Thoracic aorta (tissue), 2 donors: Measurements from ENCODE around the gene FRMD7. TPM values are rescaled to one million over a fixed set of nuclear protein-coding genes. Genes with fewer than 3 reads are reported as not detected.

Experiments
- ATAC-seq: fragments of 150-250 bp; one replicate; pipeline ENCODE4 v1.8.0; 2017; ENCODE audit warnings: low read depth; ENCODE audit not compliant: insufficient number of reproducible peaks, low FRiP score
- DNase-seq: peaks from one replicate; pipeline ENCODE4 v3.0.0-alpha.2; 2020; ENCODE audit warnings: low spot score
- H3K27ac ChIP-seq, 2 donors: fragments of 200-600 bp; sonication (generic); 1 replicate in 1 of 2; 2 replicates in 1 of 2; pipeline ENCODE4 v1.5.1; 2016; ENCODE audit warnings: mild to moderate bottlenecking in 2 of 2, moderate library complexity in 2 of 2
- H3K27me3 ChIP-seq: fragments of 200-600 bp; sonication (generic); replicated peaks from 2 replicates; pipeline ENCODE4 v1.6.0; 2016; ENCODE audit warnings: mild to moderate bottlenecking; ENCODE audit not compliant: insufficient read depth
- H3K36me3 ChIP-seq: fragments of 200-600 bp; sonication (generic); one replicate; pipeline ENCODE4 v1.5.1; 2016
- H3K4me1 ChIP-seq, 2 donors: fragments of 200-600 bp; sonication (generic); 1 replicate in 1 of 2; 2 replicates in 1 of 2; pipeline versions ENCODE4 v1.5.1 to v1.6.0; 2016; ENCODE audit warnings: low read depth in 2 of 2, mild to moderate bottlenecking in 1 of 2; ENCODE audit not compliant: control insufficient read depth in 1 of 2
- H3K4me3 ChIP-seq: fragments of 200-600 bp; sonication (generic); 2 replicates; pipeline ENCODE4 v1.5.1; 2016; ENCODE audit warnings: mild to moderate bottlenecking
- H3K9me3 ChIP-seq: fragments of 200-600 bp; sonication (generic); 2 replicates; pipeline ENCODE4 v1.5.1; 2016
- total RNA-seq, 2 donors: library from RNA; depleted of rRNA; stranded (reverse); fragments of >200 nt; gene quantifications; one replicate each; pipeline versions ENCODE4 v1.1.0 to v1.2.3, GENCODE V29; 2016
- TF ChIP-seq, protein P1 (sequence below): fragments of 200-600 bp; sonication (generic); IDR thresholded peaks from one replicate; pipeline ENCODE4 v1.5.1; 2019; ENCODE audit warnings: antibody characterized with exemption

The FRMD7 gene
- total RNA-seq, 2 donors from 2014 or later = 0.27 to 0.28 TPM

DNA sequence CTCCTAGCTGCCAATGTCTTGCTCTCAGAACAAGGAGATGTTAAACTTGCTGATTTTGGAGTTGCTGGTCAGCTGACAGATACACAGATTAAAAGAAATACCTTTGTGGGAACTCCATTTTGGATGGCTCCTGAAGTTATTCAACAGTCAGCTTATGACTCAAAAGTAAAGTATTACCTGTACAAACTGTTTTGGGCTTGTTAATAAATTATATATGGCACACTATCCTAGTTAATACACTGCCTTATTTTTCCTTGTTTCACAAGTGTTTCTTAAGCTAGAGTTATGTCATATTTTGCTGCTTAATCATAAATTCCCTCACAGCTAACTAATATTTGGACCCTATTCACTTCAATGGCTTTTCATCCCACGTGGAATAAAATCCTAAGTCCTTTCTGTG, 59.4 kb downstream of the FRMD7 start:
- H3K4me1 ChIP-seq = no peaks in the 10 kb centered on the region
- no peaks in the 10 kb centered on the region for H3K9me3 ChIP-seq
- DNase-seq = no peak
- H3K27ac ChIP-seq = no peak overlapping the region
- no peak for ATAC-seq
- TF ChIP-seq, protein P1, sequence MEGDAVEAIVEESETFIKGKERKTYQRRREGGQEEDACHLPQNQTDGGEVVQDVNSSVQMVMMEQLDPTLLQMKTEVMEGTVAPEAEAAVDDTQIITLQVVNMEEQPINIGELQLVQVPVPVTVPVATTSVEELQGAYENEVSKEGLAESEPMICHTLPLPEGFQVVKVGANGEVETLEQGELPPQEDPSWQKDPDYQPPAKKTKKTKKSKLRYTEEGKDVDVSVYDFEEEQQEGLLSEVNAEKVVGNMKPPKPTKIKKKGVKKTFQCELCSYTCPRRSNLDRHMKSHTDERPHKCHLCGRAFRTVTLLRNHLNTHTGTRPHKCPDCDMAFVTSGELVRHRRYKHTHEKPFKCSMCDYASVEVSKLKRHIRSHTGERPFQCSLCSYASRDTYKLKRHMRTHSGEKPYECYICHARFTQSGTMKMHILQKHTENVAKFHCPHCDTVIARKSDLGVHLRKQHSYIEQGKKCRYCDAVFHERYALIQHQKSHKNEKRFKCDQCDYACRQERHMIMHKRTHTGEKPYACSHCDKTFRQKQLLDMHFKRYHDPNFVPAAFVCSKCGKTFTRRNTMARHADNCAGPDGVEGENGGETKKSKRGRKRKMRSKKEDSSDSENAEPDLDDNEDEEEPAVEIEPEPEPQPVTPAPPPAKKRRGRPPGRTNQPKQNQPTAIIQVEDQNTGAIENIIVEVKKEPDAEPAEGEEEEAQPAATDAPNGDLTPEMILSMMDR = no peak
- H3K36me3 ChIP-seq = no peaks in the 10 kb centered on the region
- no peaks in the 10 kb centered on the region for H3K27me3 ChIP-seq
- no peak overlapping the region for H3K4me3 ChIP-seq

DNA sequence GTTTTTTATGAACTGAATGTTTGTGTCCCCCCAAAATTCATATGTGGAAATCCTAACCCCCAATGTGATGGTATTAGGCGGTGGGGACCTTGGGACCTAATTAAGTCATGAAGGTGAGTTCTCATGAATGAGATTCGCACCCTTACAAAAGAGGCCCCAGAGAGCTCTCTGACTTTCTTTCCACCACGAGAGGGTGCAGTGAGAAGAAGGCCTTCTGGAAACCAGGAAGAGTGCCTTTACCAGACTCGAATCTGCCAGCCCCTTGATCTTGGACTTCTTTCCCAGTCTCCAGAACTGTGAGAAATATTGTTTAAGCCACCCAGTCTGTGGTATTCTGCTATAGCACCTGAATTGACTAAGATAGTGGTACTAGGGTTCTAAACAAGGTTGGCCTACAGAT, 64.0 kb downstream of the FRMD7 start:
- no peaks in the 10 kb centered on the region for H3K36me3 ChIP-seq
- ATAC-seq = no peak
- no peaks in the 10 kb centered on the region for H3K4me1 ChIP-seq

DNA sequence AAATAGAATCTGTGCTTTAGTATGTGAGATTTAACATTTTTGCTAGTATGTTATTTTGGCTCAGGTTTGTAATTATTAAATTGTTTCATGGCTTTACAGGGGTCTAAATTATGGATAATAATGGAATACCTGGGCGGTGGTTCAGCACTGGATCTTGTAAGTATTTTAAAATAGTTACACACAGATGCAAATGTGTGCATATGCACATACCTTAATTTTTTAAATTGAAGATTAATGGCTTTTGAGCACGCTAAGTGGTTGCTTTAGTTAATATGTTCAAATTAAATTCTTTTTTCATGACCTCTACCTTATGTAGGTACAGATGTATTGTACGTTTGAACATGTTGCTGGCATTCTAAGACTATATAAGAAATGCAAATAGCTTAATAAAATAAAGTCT, 64.5 kb downstream of the FRMD7 start:
- H3K9me3 ChIP-seq = no peaks in the 10 kb centered on the region
- DNase-seq (no peak), ATAC-seq (no peak)
- H3K36me3 ChIP-seq = no peaks in the 10 kb centered on the region
- TF ChIP-seq, protein P1 = no peak
- H3K27me3 ChIP-seq = no peaks in the 10 kb centered on the region
- no peak overlapping the region for H3K27ac ChIP-seq
- no peaks in the 10 kb centered on the region for H3K4me1 ChIP-seq
- H3K4me3 ChIP-seq = no peak overlapping the region

More for the DNA sequence above, 64.0 kb downstream of the FRMD7 start:
- TF ChIP-seq, protein P1 = no peak
- Histone ChIP-seq H3K27ac (no peak overlapping the region), H3K27me3 (no peaks in the 10 kb centered on the region), H3K4me3 (no peak overlapping the region), H3K9me3 (no peaks in the 10 kb centered on the region)
- DNase-seq = no peak

DNA sequence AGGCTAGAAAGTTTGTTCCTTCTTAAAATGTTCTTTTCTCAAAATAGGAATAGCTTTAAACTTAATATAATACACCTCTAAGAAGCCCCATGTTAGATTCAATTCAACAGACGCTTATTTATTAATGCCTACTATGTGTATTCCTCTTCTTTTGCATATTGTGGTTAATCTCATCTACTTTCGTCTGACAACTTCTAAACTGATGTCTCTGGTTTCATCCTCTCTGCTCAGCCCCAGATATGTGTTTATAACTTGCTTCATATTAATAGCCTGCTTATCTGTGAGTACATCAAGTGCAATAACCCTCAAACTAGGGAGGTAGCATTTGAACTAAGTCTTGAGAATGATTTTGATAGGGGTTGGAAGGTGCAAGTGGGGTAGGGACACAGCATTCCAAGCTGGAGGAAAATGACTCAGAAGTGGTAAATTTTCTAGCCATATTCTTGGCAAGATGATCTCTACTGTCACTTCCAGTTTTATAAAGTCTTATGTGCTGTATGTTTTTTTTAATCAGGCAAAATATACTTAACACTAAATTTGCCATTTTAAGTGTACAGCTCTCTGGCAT, 67.8 kb downstream of the FRMD7 start:
- no peaks in the 10 kb centered on the region for H3K27me3 ChIP-seq

DNA sequence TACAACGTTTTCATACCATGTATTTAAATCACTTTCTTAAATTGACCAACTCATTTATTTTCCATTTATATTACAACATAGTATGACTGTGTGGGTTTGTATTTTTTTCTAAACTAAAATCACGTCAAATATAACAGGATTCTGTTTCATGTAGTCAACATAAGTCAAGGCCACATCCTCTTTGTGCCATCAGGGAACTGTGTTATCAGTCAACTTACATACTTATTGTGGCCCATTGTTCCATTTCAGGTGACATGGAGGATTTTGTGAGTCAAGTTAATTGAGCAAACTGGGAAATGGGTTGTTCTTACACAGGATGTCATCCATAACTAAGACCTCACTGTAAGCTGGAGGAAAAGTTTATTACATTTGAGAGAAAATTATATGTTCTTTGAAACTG, 68.8 kb downstream of the FRMD7 start:
- Histone ChIP-seq H3K36me3 (no peaks in the 10 kb centered on the region), H3K27me3 (no peaks in the 10 kb centered on the region), H3K4me1 (no peaks in the 10 kb centered on the region), H3K27ac (no peak overlapping the region), H3K9me3 (no peaks in the 10 kb centered on the region), H3K4me3 (no peak overlapping the region)
- no peak for DNase-seq
- TF ChIP-seq, protein P1 = no peak
- no peak for ATAC-seq

More for the DNA sequence above, 67.8 kb downstream of the FRMD7 start:
- ATAC-seq (no peak), DNase-seq (no peak)
- H3K4me1 ChIP-seq = no peaks in the 10 kb centered on the region
- no peak overlapping the region for H3K27ac ChIP-seq
- TF ChIP-seq, protein P1 = no peak
- H3K4me3 ChIP-seq = no peak overlapping the region
- H3K9me3 ChIP-seq = no peaks in the 10 kb centered on the region
- H3K36me3 ChIP-seq = no peaks in the 10 kb centered on the region
